GM12891 (cell line): ENCODE measurements around the gene ROBO1.

Source experiments
- DNase-seq: peaks from one replicate; pipeline ENCODE4 v3.0.0; 2011; ENCODE audit warnings: low spot score; ENCODE audit not compliant: insufficient read length
- FAIRE-seq: peaks from 2 replicates; lab custom pipeline; 2011; peaks lifted over from hg19 to GRCh38; lab: Jason Lieb, UNC
- PAX5 ChIP-seq: IDR thresholded peaks from 2 replicates; pipeline ENCODE4 v1.6.1; 2011; ENCODE audit warnings: low read length, moderate library complexity, mild to moderate bottlenecking; ENCODE audit not compliant: insufficient read depth, severe bottlenecking
- POLR2A ChIP-seq: IDR thresholded peaks from 2 replicates; pipeline ENCODE4 v1.6.1; 2011; ENCODE audit warnings: low read depth, low read length, control low read depth
- POLR2AphosphoS5 ChIP-seq: IDR thresholded peaks from 2 replicates; pipeline ENCODE4 v1.6.1; 2011; ENCODE audit warnings: low read depth, low read length, control low read depth
- POU2F2 ChIP-seq: IDR thresholded peaks from 2 replicates; pipeline ENCODE4 v1.6.1; 2011; ENCODE audit warnings: low read depth, mild to moderate bottlenecking, control low read depth, low read length, moderate library complexity
- SPI1 ChIP-seq: IDR thresholded peaks from 2 replicates; pipeline ENCODE4 v1.6.1; 2011; ENCODE audit warnings: low read depth, low read length, control low read depth
- TAF1 ChIP-seq: IDR thresholded peaks from 2 replicates; pipeline ENCODE4 v1.6.1; 2011; ENCODE audit warnings: low read depth, low read length, control low read depth

Gene ROBO1

DNA sequence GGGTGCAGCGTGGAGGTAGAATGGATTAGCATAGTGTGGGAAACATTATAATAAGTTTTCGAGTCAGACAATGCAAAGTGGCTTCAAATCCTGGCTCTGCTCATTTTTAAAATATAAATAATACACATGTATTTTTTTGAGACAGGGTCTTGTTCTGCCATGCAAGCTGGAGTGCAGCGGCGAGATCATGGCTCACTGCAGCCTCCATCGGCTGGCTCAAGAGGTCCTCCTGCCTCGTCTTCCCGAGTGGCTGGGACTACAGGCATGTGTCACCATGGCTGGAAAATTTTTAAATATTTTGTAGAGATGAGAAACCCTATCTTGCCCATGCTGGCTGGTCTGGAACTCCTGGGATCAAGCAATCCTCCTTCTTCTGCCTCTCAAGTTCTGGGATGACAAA lies 194.9 kb downstream of the ROBO1 start:
- no peak for DNase-seq
- TF ChIP-seq PAX5 (no peak), SPI1 (no peak), POLR2A (no peak), POLR2AphosphoS5 (no peak), TAF1 (no peak), POU2F2 (no peak)
- FAIRE-seq = no peak

DNA sequence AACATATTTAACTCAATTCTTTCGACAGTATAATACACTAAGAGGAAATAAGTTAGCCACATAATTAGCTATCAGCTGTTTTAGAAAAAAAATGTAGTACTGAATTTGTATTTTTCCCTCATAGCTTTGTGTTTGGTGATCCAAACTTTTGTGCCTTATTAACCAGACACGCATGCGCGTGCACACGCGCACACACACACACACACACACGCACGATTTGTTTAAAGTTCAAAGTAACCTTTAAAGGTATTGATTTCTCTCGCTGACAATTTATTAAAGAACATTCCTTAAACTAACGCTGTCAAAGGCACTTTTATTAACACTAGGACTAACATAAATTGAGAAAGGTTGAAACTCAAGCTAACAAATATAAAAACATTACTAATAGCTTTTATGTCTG lies 198.9 kb downstream of the ROBO1 start:
- FAIRE-seq = no peak
- no peak for DNase-seq
- TF ChIP-seq PAX5 = no peak

DNA sequence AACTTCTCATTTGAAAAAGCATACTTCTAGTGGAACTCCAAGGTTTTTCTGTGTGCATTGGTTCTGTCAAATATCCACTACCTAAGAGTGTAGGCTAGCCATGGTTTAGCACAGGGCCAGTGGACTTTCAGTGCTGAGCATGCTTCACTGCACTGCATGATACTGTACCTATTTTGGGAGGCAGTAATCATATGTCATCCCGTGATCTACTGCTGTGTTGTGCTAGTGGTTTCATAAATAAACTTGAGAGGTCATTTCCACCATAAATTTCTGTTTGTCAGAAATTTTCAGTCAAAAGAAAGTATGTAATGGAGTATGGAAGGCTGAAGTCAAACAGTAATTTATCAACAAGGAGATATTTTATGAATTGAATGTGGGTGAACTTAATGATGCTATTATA lies 203.6 kb downstream of the ROBO1 start:
- TF ChIP-seq POLR2AphosphoS5 (no peak), SPI1 (no peak), TAF1 (no peak), POLR2A (no peak), POU2F2 (no peak), PAX5 (peak; percentile 65)
- DNase-seq (no peak), FAIRE-seq (no peak)

GRCh38 chr3:79560698-79561097 lies 207.1 kb downstream of the ROBO1 start:
- no peak for TF ChIP-seq POU2F2
- no peak for TF ChIP-seq PAX5
- no peak for TF ChIP-seq TAF1
- TF ChIP-seq POLR2A = no peak
- no peak for TF ChIP-seq POLR2AphosphoS5
- TF ChIP-seq SPI1 = no peak
- DNase-seq (no peak), FAIRE-seq (no peak)

GRCh38 chr3:79558943-79559342 lies 208.9 kb downstream of the ROBO1 start:
- no peak for DNase-seq
- TF ChIP-seq SPI1 (no peak), PAX5 (no peak), POLR2A (no peak), POLR2AphosphoS5 (no peak), POU2F2 (no peak), TAF1 (no peak)
- FAIRE-seq = no peak

DNA sequence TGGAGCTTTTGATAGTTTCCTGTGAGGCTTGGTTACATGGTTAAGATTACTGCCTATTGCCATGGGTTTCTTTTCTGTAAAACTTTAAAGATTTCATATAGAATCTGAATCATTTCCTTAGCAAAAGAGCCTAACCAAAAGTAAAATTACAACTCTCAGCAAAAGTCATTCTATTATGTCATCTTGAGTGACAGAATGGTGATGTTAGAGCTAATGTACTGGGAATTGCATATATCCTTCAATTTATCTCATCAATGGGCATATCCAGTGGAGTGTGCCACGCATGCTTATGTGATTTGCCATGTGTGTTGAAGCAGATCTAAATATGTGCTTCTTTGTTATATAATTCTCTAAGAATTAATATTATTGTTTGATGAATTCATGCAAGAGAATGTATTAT lies 212.1 kb downstream of the ROBO1 start:
- TF ChIP-seq SPI1 (no peak), PAX5 (no peak), POLR2A (no peak)
- DNase-seq (no peak), FAIRE-seq (no peak)

DNA sequence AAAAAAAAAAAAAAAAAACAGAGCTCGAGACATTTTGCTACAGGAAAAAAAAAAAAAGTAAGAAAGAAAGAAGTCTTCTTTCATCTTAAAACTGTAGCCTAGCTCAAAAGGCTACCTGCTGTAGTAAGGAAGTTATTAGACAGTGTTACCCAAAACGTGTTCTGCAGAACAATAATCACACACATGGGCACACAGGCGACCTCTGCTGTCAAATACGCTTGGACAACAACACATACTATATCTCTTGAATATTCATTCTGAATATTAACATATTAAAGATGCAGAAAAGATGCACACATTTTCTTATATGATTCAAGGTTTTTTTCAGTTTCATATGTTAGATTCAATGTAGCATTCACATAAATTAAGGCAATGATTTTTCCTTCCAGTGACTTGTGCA lies 215.8 kb downstream of the ROBO1 start:
- TF ChIP-seq SPI1 (no peak), TAF1 (no peak), POLR2AphosphoS5 (no peak), PAX5 (no peak), POLR2A (no peak), POU2F2 (no peak)
- DNase-seq (no peak), FAIRE-seq (no peak)

GRCh38 chr3:79551321-79551892 lies 216.4 kb downstream of the ROBO1 start:
- TF ChIP-seq SPI1 (no peak), POLR2AphosphoS5 (no peak), PAX5 (no peak), POU2F2 (no peak), TAF1 (no peak), POLR2A (no peak)
- no peak for FAIRE-seq
- no peak for DNase-seq

GRCh38 chr3:79543218-79543982 lies 224.4 kb downstream of the ROBO1 start:
- no peak for FAIRE-seq
- no peak for DNase-seq
- TF ChIP-seq TAF1 (no peak), POLR2AphosphoS5 (no peak), PAX5 (no peak), POLR2A (no peak), SPI1 (no peak)

DNA sequence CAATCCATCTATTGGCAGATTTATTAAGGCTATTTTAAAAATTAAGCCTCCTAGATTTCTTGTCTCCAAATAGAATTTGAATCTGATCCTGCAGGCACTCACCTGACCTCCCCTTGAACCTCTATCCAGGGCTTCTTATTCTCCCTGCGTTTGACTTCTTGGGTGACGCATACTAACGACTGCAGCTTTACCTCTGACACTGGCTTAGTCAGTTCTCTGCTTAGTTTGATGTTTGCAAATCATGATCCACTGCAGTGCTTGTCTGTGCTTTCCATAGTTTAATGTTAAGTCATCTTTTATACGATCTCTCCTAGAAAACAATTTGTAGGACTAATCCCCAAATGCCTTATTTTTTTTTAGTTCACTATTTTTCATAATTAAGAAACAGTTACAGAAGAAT lies 233.1 kb downstream of the ROBO1 start:
- FAIRE-seq (no peak), DNase-seq (no peak)
- TF ChIP-seq POLR2AphosphoS5 = no peak
- no peak for TF ChIP-seq SPI1
- no peak for TF ChIP-seq TAF1
- no peak for TF ChIP-seq POLR2A
- TF ChIP-seq PAX5 = no peak
- no peak for TF ChIP-seq POU2F2
